Measurements from ENCODE around the gene UTF1. TPM values are rescaled to one million over a fixed set of nuclear protein-coding genes. Genes with fewer than 3 reads are reported as not detected.

UTF1 gene
- total and polyA plus RNA-seq, 2 donors (not counting 1 experiment from before 2014, with no cell fraction given), result 0.10 to 0.25 TPM

- H3K4me3 Mint-ChIP-seq, result no peak overlapping the region
- H3K4me2 ChIP-seq (replicated peaks; ENCODE audit: low read depth, low read length, poor library complexity, severe bottlenecking), result no peak overlapping the region
- H3K27me3 ChIP-seq (replicated peaks in 1 of 4; ENCODE audit: control extremely low read depth in 1 of 4, control insufficient read depth in 3 of 4, insufficient read depth in 4 of 4, low read length in 3 of 4), result no peaks in the 10 kb centered on the region
- no peaks in the 10 kb centered on the region for H4K20me1 ChIP-seq (ENCODE audit: control insufficient read depth, insufficient read depth, low read length, poor library complexity, severe bottlenecking)
- no peak overlapping the region for H3K27ac Mint-ChIP-seq
- H3K36me3 ChIP-seq (replicated peaks in 1 of 2; ENCODE audit: control extremely low read depth in 1 of 2, control insufficient read depth in 1 of 2, extremely low read depth in 1 of 2, insufficient read depth in 2 of 2, low read length in 1 of 2), result no peaks in the 10 kb centered on the region
- no peak for DNase-seq
- no peak overlapping the region for H3K9ac ChIP-seq (ENCODE audit: low read length)
- peaks cover 0 to 7% (median 0%) of the 10 kb centered on the region in 3 donors for H3K9me3 ChIP-seq (ENCODE audit: control extremely low read depth in 1 of 3, control insufficient read depth in 2 of 3, insufficient read depth in 1 of 3, low read length in 2 of 3)
- no peak overlapping the region for H3K4me3 ChIP-seq (ENCODE audit: control extremely low read depth in 1 of 5, extremely low read depth in 1 of 5, insufficient read depth in 1 of 5, low read depth in 2 of 5, low read length in 4 of 5)
- TF ChIP-seq CTCF (IDR thresholded peaks at IDR 0.05) (no peak), EZH2 (IDR thresholded peaks at IDR 0.05; ENCODE audit: borderline replicate concordance, insufficient read depth, low read depth, low read length, poor library complexity, severe bottlenecking) (no peak)
- H3K27me3 Mint-ChIP-seq, result peaks cover 8% of the 10 kb centered on the region
- H3K27ac ChIP-seq (ENCODE audit: low read length in 2 of 2), result no peak overlapping the region
- H3K79me2 ChIP-seq (ENCODE audit: control insufficient read depth, insufficient read depth, low read length), result no peaks in the 10 kb centered on the region
- H3K4me1 ChIP-seq (ENCODE audit: control insufficient read depth in 2 of 2, insufficient read depth in 2 of 2, low read length in 2 of 2), result no peaks in the 10 kb centered on the region
- no peak for ATAC-seq (ENCODE audit: low read depth)
- WGBS (ENCODE audit: insufficient coverage), result 89% methylated on average over 24 of the region's 25 CpGs
- intact Hi-C loops (cut with micrococcal nuclease), result no loop called here
- ChIA-PET POLR2A (no interaction called here), CTCF (no interaction called here)
- no peaks in the 10 kb centered on the region for H3K9me3 Mint-ChIP-seq (ENCODE audit: insufficient read depth)
- H2AFZ ChIP-seq (ENCODE audit: insufficient read depth, low read depth, low read length, poor library complexity, severe bottlenecking), result no peak overlapping the region
- H3K4me1 Mint-ChIP-seq, result no peaks in the 10 kb centered on the region
Measured at GRCh38 chr10:133211141-133211830, 18.7 kb upstream of the UTF1 start.

- POLR2A ChIA-PET, result no interaction called here
- no peak overlapping the region for H3K4me3 Mint-ChIP-seq
- WGBS (ENCODE audit: insufficient coverage), result 86% methylated on average over 34 of the region's 34 CpGs
Measured at GRCh38 chr10:133211959-133212852, 17.8 kb upstream of the UTF1 start.

More at GRCh38 chr10:133211959-133212852, 17.8 kb upstream of the UTF1 start:
- no peaks in the 10 kb centered on the region for H3K36me3 ChIP-seq (replicated peaks in 1 of 2; ENCODE audit: control extremely low read depth in 1 of 2, control insufficient read depth in 1 of 2, extremely low read depth in 1 of 2, insufficient read depth in 2 of 2, low read length in 1 of 2)
- no peak overlapping the region for H2AFZ ChIP-seq (ENCODE audit: insufficient read depth, low read depth, low read length, poor library complexity, severe bottlenecking)
- Mint-ChIP-seq H3K4me1 (no peaks in the 10 kb centered on the region), H3K9me3 (ENCODE audit: insufficient read depth) (no peaks in the 10 kb centered on the region), H3K27me3 (peaks cover 14% of the 10 kb centered on the region), H3K27ac (no peak overlapping the region)
- H3K27ac ChIP-seq (ENCODE audit: low read length in 2 of 2), result no peak overlapping the region
- DNase-seq (no peak), ATAC-seq (ENCODE audit: low read depth) (no peak)
- H3K9me3 ChIP-seq (ENCODE audit: control extremely low read depth in 1 of 3, control insufficient read depth in 2 of 3, insufficient read depth in 1 of 3, low read length in 2 of 3), result peaks cover 0 to 7% (median 0%) of the 10 kb centered on the region in 3 donors
- TF ChIP-seq CTCF (IDR thresholded peaks at IDR 0.05) (no peak), EZH2 (IDR thresholded peaks at IDR 0.05; ENCODE audit: borderline replicate concordance, insufficient read depth, low read depth, low read length, poor library complexity, severe bottlenecking) (no peak)
- no peak overlapping the region for H3K4me3 ChIP-seq (ENCODE audit: control extremely low read depth in 1 of 5, extremely low read depth in 1 of 5, insufficient read depth in 1 of 5, low read depth in 2 of 5, low read length in 4 of 5)
- no peaks in the 10 kb centered on the region for H3K4me1 ChIP-seq (ENCODE audit: control insufficient read depth in 2 of 2, insufficient read depth in 2 of 2, low read length in 2 of 2)
- intact Hi-C loops (cut with micrococcal nuclease), result no loop called here
- no peak overlapping the region for H3K4me2 ChIP-seq (replicated peaks; ENCODE audit: low read depth, low read length, poor library complexity, severe bottlenecking)
- no peaks in the 10 kb centered on the region for H3K79me2 ChIP-seq (ENCODE audit: control insufficient read depth, insufficient read depth, low read length)
- no peak overlapping the region for H3K9ac ChIP-seq (ENCODE audit: low read length)
- CTCF ChIA-PET, result no interaction called here
- H4K20me1 ChIP-seq (ENCODE audit: control insufficient read depth, insufficient read depth, low read length, poor library complexity, severe bottlenecking), result no peaks in the 10 kb centered on the region
- H3K27me3 ChIP-seq (replicated peaks in 1 of 4; ENCODE audit: control extremely low read depth in 1 of 4, control insufficient read depth in 3 of 4, insufficient read depth in 4 of 4, low read length in 3 of 4), result no peaks in the 10 kb centered on the region
